ENCODE data around the gene RNF13. TPM values are rescaled to one million over a fixed set of nuclear protein-coding genes. Genes with fewer than 3 reads are reported as not detected.

Gene RNF13
- total RNA-seq, 1 experiment from 2014 or later, result 28.9 TPM

DNA sequence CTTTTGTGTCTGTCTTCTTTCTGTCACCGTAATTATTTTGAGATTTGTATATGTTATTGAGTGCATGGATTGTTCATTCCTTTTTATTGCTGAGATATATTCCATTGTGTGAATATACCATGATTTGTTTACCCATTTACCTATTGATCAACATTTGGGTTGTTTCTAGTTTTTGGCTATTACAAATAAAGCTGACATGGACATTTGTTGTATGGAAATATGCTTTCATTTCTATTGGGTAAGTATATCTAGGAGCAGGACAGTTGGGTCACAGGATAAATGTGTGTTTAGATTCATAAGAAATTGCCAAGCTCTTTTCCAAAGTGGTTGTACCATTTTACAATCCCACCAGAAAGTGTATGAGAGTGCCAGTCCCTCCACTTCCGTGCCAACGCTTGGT lies 106.5 kb downstream of the RNF13 start (continued):
- TF ChIP-seq SMAD4 (CRISPR knock-in tag; IDR thresholded peaks at IDR 0.05) (no peak), JUN (CRISPR knock-in tag; IDR thresholded peaks at IDR 0.05) (no peak), TP53 (CRISPR knock-in tag; IDR thresholded peaks at IDR 0.05) (no peak)
- TF ChIP-seq, protein P1, sequence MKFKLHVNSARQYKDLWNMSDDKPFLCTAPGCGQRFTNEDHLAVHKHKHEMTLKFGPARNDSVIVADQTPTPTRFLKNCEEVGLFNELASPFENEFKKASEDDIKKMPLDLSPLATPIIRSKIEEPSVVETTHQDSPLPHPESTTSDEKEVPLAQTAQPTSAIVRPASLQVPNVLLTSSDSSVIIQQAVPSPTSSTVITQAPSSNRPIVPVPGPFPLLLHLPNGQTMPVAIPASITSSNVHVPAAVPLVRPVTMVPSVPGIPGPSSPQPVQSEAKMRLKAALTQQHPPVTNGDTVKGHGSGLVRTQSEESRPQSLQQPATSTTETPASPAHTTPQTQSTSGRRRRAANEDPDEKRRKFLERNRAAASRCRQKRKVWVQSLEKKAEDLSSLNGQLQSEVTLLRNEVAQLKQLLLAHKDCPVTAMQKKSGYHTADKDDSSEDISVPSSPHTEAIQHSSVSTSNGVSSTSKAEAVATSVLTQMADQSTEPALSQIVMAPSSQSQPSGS (CRISPR knock-in tag; IDR thresholded peaks at IDR 0.05; ENCODE audit: borderline replicate concordance, low read depth), result no peak

DNA sequence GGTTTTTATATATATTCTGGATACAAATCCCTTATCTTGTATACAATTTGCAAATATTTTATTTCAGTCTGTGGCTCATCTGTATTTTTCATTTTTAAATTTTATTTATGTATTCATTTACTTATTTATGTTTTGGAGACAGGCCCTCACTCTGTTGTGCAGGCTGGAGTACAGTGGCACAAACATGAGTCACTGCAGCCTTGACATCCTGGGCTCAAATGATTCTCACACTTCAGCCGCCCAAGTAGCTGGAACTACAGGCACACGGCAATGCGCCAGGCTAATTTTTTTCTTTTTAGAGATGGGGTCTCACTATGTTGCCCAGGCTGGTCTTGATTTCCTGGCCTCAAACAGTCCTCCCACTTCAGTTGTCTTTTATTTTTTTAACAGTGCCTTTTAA lies 107.1 kb downstream of the RNF13 start:
- Mint-ChIP-seq H3K4me1 (no peaks in the 10 kb centered on the region), H3K36me3 (peaks cover 16% of the 10 kb centered on the region), H3K27me3 (ENCODE audit: low read depth) (no peaks in the 10 kb centered on the region), H3K4me3 (no peak overlapping the region), H3K27ac (no peak overlapping the region), H3K9me3 (no peaks in the 10 kb centered on the region)
- ATAC-seq (no peak), DNase-seq (ENCODE audit: low spot score) (no peak)
- ChIA-PET CTCF (interaction anchor here (0.9 kb wide), 1 partner anchor 13 kb away, joined by 3 read pairs; no protein-coding TSS in a partner anchor), POLR2A (no interaction called here)
- TF ChIP-seq FOXK1 (CRISPR knock-in tag; IDR thresholded peaks at IDR 0.05), result no peak
- no peak for TF ChIP-seq ELF4 (CRISPR knock-in tag; IDR thresholded peaks at IDR 0.05; ENCODE audit: low read depth)
- no peak for TF ChIP-seq NFE2L1 (CRISPR knock-in tag; IDR thresholded peaks at IDR 0.05)
- TF ChIP-seq, protein P2, sequence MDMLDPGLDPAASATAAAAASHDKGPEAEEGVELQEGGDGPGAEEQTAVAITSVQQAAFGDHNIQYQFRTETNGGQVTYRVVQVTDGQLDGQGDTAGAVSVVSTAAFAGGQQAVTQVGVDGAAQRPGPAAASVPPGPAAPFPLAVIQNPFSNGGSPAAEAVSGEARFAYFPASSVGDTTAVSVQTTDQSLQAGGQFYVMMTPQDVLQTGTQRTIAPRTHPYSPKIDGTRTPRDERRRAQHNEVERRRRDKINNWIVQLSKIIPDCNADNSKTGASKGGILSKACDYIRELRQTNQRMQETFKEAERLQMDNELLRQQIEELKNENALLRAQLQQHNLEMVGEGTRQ (CRISPR knock-in tag; IDR thresholded peaks at IDR 0.05), result no peak
- TF ChIP-seq, protein P3, sequence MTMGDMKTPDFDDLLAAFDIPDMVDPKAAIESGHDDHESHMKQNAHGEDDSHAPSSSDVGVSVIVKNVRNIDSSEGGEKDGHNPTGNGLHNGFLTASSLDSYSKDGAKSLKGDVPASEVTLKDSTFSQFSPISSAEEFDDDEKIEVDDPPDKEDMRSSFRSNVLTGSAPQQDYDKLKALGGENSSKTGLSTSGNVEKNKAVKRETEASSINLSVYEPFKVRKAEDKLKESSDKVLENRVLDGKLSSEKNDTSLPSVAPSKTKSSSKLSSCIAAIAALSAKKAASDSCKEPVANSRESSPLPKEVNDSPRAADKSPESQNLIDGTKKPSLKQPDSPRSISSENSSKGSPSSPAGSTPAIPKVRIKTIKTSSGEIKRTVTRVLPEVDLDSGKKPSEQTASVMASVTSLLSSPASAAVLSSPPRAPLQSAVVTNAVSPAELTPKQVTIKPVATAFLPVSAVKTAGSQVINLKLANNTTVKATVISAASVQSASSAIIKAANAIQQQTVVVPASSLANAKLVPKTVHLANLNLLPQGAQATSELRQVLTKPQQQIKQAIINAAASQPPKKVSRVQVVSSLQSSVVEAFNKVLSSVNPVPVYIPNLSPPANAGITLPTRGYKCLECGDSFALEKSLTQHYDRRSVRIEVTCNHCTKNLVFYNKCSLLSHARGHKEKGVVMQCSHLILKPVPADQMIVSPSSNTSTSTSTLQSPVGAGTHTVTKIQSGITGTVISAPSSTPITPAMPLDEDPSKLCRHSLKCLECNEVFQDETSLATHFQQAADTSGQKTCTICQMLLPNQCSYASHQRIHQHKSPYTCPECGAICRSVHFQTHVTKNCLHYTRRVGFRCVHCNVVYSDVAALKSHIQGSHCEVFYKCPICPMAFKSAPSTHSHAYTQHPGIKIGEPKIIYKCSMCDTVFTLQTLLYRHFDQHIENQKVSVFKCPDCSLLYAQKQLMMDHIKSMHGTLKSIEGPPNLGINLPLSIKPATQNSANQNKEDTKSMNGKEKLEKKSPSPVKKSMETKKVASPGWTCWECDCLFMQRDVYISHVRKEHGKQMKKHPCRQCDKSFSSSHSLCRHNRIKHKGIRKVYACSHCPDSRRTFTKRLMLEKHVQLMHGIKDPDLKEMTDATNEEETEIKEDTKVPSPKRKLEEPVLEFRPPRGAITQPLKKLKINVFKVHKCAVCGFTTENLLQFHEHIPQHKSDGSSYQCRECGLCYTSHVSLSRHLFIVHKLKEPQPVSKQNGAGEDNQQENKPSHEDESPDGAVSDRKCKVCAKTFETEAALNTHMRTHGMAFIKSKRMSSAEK (CRISPR knock-in tag; IDR thresholded peaks at IDR 0.05; ENCODE audit: borderline replicate concordance), result no peak
- TF ChIP-seq ZNF138 (CRISPR knock-in tag; conservative IDR thresholded peaks at IDR 0.05), result no peak
- TF ChIP-seq ZNF416 (CRISPR knock-in tag; IDR thresholded peaks at IDR 0.05), result no peak
- TF ChIP-seq, protein P4, sequence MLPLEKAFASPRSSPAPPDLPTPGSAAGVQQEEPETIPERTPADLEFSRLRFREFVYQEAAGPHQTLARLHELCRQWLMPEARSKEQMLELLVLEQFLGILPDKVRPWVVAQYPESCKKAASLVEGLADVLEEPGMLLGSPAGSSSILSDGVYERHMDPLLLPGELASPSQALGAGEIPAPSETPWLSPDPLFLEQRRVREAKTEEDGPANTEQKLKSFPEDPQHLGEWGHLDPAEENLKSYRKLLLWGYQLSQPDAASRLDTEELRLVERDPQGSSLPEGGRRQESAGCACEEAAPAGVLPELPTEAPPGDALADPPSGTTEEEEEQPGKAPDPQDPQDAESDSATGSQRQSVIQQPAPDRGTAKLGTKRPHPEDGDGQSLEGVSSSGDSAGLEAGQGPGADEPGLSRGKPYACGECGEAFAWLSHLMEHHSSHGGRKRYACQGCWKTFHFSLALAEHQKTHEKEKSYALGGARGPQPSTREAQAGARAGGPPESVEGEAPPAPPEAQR (CRISPR knock-in tag; IDR thresholded peaks at IDR 0.05), result no peak
- no peak for TF ChIP-seq NFATC4 (CRISPR knock-in tag; IDR thresholded peaks at IDR 0.05)
- TF ChIP-seq, protein P5, sequence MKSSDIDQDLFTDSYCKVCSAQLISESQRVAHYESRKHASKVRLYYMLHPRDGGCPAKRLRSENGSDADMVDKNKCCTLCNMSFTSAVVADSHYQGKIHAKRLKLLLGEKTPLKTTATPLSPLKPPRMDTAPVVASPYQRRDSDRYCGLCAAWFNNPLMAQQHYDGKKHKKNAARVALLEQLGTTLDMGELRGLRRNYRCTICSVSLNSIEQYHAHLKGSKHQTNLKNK (CRISPR knock-in tag; IDR thresholded peaks at IDR 0.05), result no peak
- TF ChIP-seq, protein P1 (CRISPR knock-in tag; IDR thresholded peaks at IDR 0.05; ENCODE audit: borderline replicate concordance, low read depth), result no peak

Measured in WTC11 (cell line).